Measurements from ENCODE around the gene C3orf18. TPM values are rescaled to one million over a fixed set of nuclear protein-coding genes. Genes with fewer than 3 reads are reported as not detected.

C3orf18 gene
- total RNA-seq, 1 donor from 2014 or later = 57.2 TPM

DNA sequence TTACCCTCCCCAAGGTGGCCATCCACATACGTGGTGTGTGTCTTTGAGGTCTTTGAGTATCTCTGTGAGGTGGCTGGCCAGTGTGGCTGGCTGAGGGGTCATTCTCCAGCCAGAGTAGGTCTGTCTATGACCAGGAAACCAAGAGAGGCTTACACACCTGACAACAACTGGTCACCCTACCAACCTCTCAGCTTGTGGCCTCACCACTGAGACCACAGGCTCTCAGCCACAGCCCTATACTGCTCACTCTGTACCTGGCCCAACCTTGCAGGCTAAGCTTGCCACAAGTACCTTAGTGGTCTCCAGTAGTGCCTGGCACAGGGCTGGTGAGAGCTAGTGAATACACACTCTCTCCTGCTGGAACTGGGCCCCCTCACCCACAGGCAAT is 6.9 kb upstream of the C3orf18 start:
- peaks cover 38% of the 10 kb centered on the region for H3K36me3 ChIP-seq
- no peak overlapping the region for H3K4me3 ChIP-seq
- no peaks in the 10 kb centered on the region for H3K27me3 ChIP-seq (ENCODE audit: low read depth)
- no peaks in the 10 kb centered on the region for H3K9me3 ChIP-seq (replicated peaks)
- H3K4me1 ChIP-seq = peaks cover 37% of the 10 kb centered on the region
- intact Hi-C loops (cut with micrococcal nuclease) = no loop called here
- DNase-seq = no peak
- no peak for TF ChIP-seq CTCF (IDR thresholded peaks at IDR 0.05; ENCODE audit: borderline replicate concordance)
- no peak overlapping the region for H3K27ac ChIP-seq (replicated peaks)

- intact Hi-C loops (cut with micrococcal nuclease) = no loop called here
- Histone ChIP-seq H3K4me1 (peaks cover 38% of the 10 kb centered on the region), H3K4me3 (no peak overlapping the region), H3K36me3 (peaks cover 35% of the 10 kb centered on the region), H3K27me3 (ENCODE audit: low read depth) (no peaks in the 10 kb centered on the region), H3K27ac (replicated peaks) (no peak overlapping the region), H3K9me3 (replicated peaks) (no peaks in the 10 kb centered on the region)
- no peak for TF ChIP-seq CTCF (IDR thresholded peaks at IDR 0.05; ENCODE audit: borderline replicate concordance)
- no peak for DNase-seq
Measured at GRCh38 chr3:50573566-50574443, 6.3 kb upstream of the C3orf18 start.

DNA sequence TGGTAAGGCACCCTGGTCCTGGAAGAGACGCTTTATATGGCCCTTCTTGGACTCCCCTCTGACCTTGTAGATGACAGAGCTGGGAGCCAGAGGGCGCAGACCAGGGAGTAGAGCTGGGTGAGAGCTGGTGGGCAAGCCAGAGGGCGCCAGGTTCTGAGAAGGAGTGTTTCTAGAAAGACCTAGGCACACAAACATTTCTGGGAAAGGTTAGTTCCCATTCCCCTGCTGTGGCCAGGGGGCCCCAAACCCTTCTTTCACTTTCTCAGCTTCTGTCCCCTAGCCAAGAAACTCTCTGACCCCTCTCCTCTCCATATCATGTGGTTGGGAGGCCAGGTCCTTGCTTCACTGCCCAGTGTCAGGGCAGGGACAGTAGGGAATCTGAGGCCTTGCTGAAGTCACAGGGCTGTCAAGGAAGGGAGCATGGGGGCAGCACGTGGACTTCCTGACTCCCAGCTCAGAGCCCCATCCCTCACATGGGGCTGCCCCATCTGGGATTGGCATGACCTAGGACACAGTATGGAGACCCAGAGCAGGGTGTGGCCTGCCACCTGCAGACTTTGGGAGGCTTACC is 5.3 kb upstream of the C3orf18 start:
- Histone ChIP-seq H3K36me3 (peaks cover 27% of the 10 kb centered on the region), H3K27ac (replicated peaks) (peak overlapping the region; percentile 75), H3K4me1 (peaks cover 47% of the 10 kb centered on the region), H3K27me3 (ENCODE audit: low read depth) (no peaks in the 10 kb centered on the region), H3K9me3 (replicated peaks) (no peaks in the 10 kb centered on the region), H3K4me3 (no peak overlapping the region)
- no peak for DNase-seq
- no peak for TF ChIP-seq CTCF (IDR thresholded peaks at IDR 0.05; ENCODE audit: borderline replicate concordance)
- intact Hi-C loops (cut with micrococcal nuclease) = no loop called here

GRCh38 chr3:50572158-50572557 is 4.6 kb upstream of the C3orf18 start:
- Histone ChIP-seq H3K4me1 (peaks cover 53% of the 10 kb centered on the region), H3K36me3 (peaks cover 19% of the 10 kb centered on the region), H3K4me3 (no peak overlapping the region), H3K27me3 (ENCODE audit: low read depth) (no peaks in the 10 kb centered on the region), H3K27ac (replicated peaks) (peak overlapping the region; percentile 75), H3K9me3 (replicated peaks) (no peaks in the 10 kb centered on the region)
- intact Hi-C loops (cut with micrococcal nuclease) = no loop called here
- peak; percentile 92 for TF ChIP-seq CTCF (IDR thresholded peaks at IDR 0.05; ENCODE audit: borderline replicate concordance)
- DNase-seq = peak; percentile 79

DNA sequence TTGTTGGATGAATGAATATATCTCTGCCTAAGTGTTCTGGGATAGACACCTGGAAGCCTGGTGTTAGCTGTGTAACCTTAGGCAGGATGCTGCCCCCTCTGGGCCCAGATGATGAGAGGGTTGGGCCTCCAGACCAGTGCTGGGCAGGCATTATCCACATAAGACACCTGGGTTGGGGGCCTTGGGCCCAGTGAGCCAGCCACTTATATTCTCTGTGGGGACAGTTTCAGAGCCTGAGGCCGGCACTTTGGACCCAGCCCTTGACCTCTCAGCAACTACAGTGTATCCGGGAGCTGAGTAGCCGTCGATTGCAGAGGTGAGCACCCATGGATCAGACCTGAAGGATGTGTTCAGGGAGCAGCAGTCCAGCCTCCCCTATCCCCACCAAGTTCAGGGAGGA is 3.9 kb upstream of the C3orf18 start:
- Histone ChIP-seq H3K27ac (replicated peaks) (peak overlapping the region; percentile 75), H3K27me3 (ENCODE audit: low read depth) (no peaks in the 10 kb centered on the region), H3K4me3 (no peak overlapping the region), H3K36me3 (peaks cover 13% of the 10 kb centered on the region), H3K9me3 (replicated peaks) (no peaks in the 10 kb centered on the region), H3K4me1 (peaks cover 59% of the 10 kb centered on the region)
- TF ChIP-seq CTCF (IDR thresholded peaks at IDR 0.05; ENCODE audit: borderline replicate concordance) = no peak
- intact Hi-C loops (cut with micrococcal nuclease) = loop anchor here (2.0 kb wide), 1 partner anchor 45 kb away; the partner anchor contains the start of gene MAPKAPK3
- no peak for DNase-seq

All from left ventricle myocardium inferior (tissue), 1 donor.